PC-9 (cell line): ENCODE data around the gene TCL1B. TPM values are rescaled to one million over a fixed set of nuclear protein-coding genes. Genes with fewer than 3 reads are reported as not detected.

Experiments
- BruUV-seq: library from RNA; stranded (reverse); fragments of 400-500 nt; replicated peaks from 2 replicates; lab custom pipeline; 2021; lab: Mats Ljungman, UMichigan
- CTCF ChIA-PET: fragments of 300-600 bp; sonication (Branson Sonifier 250); formaldehyde crosslinking; loops from one replicate; lab custom pipeline; 2022; ENCODE audit warnings: antibody characterized with exemption; lab: Charles Lee
- POLR2A ChIA-PET: fragments of 300-600 bp; sonication (Branson Sonifier 250); formaldehyde crosslinking; loops from one replicate; lab custom pipeline; 2022; ENCODE audit warnings: antibody characterized with exemption; ENCODE audit not compliant: unreplicated experiment; lab: Charles Lee
- DNase-seq, 2 experiments: peaks; one replicate each; pipeline versions ENCODE4 v3.0.0 to v3.0.0-alpha.2; 2015 to 2022; ENCODE audit warnings: mixed read lengths in 1 of 2
- H2AFZ ChIP-seq: fragments of 200-600 bp; sonication (generic); 2 replicates; pipeline ENCODE4 v1.8.1; 2017; ENCODE audit warnings: antibody characterized with exemption
- H3F3A ChIP-seq: fragments of 200-600 bp; sonication (generic); 2 replicates; pipeline ENCODE4 v1.8.1; 2017; ENCODE audit warnings: antibody characterized with exemption, mild to moderate bottlenecking, low read depth; ENCODE audit not compliant: insufficient read depth
- H3K27ac ChIP-seq: fragments of 200-600 bp; sonication (generic); 2 replicates; pipeline ENCODE4 v1.6.1; 2016; ENCODE audit warnings: mixed run types
- H3K27me3 ChIP-seq: fragments of 200-600 bp; sonication (generic); 2 replicates; pipeline ENCODE4 v1.6.1; 2016; ENCODE audit warnings: low read depth, mixed run types; ENCODE audit not compliant: insufficient read depth
- H3K36me3 ChIP-seq: fragments of 200-600 bp; sonication (generic); 2 replicates; pipeline ENCODE4 v1.6.1; 2016; ENCODE audit warnings: low read depth, mixed run types
- H3K4me1 ChIP-seq: fragments of 200-600 bp; sonication (generic); replicated peaks from 2 replicates; pipeline ENCODE4 v1.6.1; 2016; ENCODE audit warnings: mixed run types; ENCODE audit not compliant: insufficient read depth
- H3K4me2 ChIP-seq: fragments of 200-600 bp; sonication (generic); 2 replicates; pipeline ENCODE4 v1.6.1; 2017; ENCODE audit warnings: mixed run types
- H3K4me3 ChIP-seq: fragments of 200-600 bp; sonication (generic); 2 replicates; pipeline ENCODE4 v1.6.1; 2016; ENCODE audit warnings: mixed run types
- H3K79me2 ChIP-seq: fragments of 200-600 bp; sonication (generic); 2 replicates; pipeline ENCODE4 v1.6.1; 2017; ENCODE audit warnings: low read depth, mixed run types
- H3K9me2 ChIP-seq: fragments of 200-600 bp; sonication (generic); 2 replicates; pipeline ENCODE4 v1.8.1; 2017; ENCODE audit warnings: mild to moderate bottlenecking; ENCODE audit not compliant: insufficient read depth
- H3K9me3 ChIP-seq: fragments of 200-600 bp; sonication (generic); 2 replicates; pipeline ENCODE4 v1.8.1; 2016; ENCODE audit warnings: low read depth; ENCODE audit not compliant: insufficient read depth
- H4K20me1 ChIP-seq: fragments of 200-600 bp; sonication (generic); 2 replicates; pipeline ENCODE4 v1.8.1; 2017; ENCODE audit not compliant: insufficient read depth
- EZH2 ChIP-seq: fragments of 200-600 bp; sonication (generic); IDR thresholded peaks from 2 replicates; pipeline ENCODE4 v1.8.0; 2017; ENCODE audit warnings: antibody characterized with exemption, low read depth
- intact Hi-C: fragments of 100-400 bp; cut with micrococcal nuclease; formaldehyde crosslinking; loops from one replicate; pipeline ENCODE4 v1.10.0; 2022; ENCODE audit not compliant: unreplicated experiment
- total RNA-seq: library from RNA; stranded (reverse); gene quantifications from 2 replicates; pipeline ENCODE4 v1.2.3, GENCODE V29; 2021
- TF ChIP-seq, protein P1 (sequence below): fragments of 200-600 bp; sonication (generic); conservative IDR thresholded peaks from 2 replicates; pipeline ENCODE4 v1.6.1; 2017; ENCODE audit warnings: mixed run types, antibody characterized with exemption, mild to moderate bottlenecking, moderate library complexity

Gene TCL1B
- total RNA-seq, 1 experiment from 2014 or later: not detected

DNA sequence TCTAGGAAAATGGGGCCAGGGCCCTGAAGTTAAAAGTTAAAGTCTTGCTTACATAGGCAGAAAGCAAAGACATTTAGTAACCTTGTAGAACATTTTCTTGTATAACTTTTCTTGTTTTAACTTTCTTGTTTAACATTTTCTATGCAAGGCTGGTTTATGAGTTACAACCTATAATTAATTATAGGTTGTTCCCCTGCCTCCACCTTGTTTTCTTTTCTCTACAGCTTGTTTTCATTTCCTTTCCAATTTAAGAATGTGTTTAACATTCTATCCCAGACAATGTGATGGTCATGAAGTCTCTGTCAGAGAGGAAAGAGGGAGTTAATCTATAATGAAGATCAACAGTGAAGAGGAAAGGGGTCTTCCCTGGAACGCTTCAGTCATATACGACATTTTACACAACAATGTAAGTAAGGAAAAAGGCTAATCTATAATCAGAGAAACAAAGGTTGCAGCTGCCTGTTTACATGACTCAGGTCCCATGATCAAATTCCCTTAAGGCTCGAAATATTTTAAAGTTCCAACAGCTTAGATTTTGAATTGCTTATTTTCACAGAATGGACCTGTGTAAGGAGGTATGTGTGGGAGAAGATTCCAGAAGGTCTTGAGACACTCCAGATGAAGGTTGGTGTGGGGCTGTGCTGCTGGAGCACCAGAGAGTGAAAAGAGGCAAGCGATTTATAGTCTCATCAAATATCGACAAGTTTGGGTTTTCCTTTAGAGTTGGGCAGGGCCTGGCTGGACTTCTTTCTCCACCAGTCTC is 34.2 kb upstream of the TCL1B start:
- Histone ChIP-seq H3K79me2 (no peaks in the 10 kb centered on the region), H3K4me2 (no peak overlapping the region), H3F3A (no peaks in the 10 kb centered on the region), H3K36me3 (no peaks in the 10 kb centered on the region), H3K9me3 (no peaks in the 10 kb centered on the region), H3K4me1 (no peaks in the 10 kb centered on the region), H3K9me2 (no peaks in the 10 kb centered on the region), H3K4me3 (no peak overlapping the region), H3K27me3 (no peaks in the 10 kb centered on the region), H3K27ac (no peak overlapping the region), H4K20me1 (no peaks in the 10 kb centered on the region), H2AFZ (no peak overlapping the region)
- DNase-seq: no peak
- POLR2A ChIA-PET: no interaction called here
- CTCF ChIA-PET: no interaction called here
- BruUV-seq: no TSS peak
- intact Hi-C loops: no loop called here
- TF ChIP-seq, protein P1, sequence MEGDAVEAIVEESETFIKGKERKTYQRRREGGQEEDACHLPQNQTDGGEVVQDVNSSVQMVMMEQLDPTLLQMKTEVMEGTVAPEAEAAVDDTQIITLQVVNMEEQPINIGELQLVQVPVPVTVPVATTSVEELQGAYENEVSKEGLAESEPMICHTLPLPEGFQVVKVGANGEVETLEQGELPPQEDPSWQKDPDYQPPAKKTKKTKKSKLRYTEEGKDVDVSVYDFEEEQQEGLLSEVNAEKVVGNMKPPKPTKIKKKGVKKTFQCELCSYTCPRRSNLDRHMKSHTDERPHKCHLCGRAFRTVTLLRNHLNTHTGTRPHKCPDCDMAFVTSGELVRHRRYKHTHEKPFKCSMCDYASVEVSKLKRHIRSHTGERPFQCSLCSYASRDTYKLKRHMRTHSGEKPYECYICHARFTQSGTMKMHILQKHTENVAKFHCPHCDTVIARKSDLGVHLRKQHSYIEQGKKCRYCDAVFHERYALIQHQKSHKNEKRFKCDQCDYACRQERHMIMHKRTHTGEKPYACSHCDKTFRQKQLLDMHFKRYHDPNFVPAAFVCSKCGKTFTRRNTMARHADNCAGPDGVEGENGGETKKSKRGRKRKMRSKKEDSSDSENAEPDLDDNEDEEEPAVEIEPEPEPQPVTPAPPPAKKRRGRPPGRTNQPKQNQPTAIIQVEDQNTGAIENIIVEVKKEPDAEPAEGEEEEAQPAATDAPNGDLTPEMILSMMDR: no peak
- no peak for TF ChIP-seq EZH2

DNA sequence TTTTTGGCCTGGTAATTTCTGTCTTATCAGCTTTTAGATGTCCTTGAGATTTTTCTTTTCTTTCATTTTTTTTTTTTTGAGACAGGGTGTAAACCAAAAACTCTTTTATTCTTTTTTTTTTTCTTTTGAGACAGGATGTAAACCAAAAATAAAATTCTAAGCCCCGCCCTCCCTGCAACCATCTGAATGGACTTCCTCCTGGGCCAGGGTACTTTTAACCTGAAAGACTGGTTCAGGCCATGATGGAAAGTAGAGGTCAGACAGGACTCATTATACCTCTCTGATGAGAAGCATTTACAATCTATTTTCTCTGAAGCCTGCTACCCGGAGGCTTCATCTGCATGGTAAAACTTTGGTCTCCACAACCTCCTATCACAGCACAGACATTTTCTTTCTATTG is 33.5 kb upstream of the TCL1B start:
- no peak for DNase-seq
- H4K20me1 ChIP-seq: no peaks in the 10 kb centered on the region
- no peaks in the 10 kb centered on the region for H3F3A ChIP-seq
- no peak overlapping the region for H3K4me2 ChIP-seq
- no peaks in the 10 kb centered on the region for H3K36me3 ChIP-seq
- H3K4me1 ChIP-seq: no peaks in the 10 kb centered on the region
- no peak overlapping the region for H3K27ac ChIP-seq
- ChIA-PET POLR2A (no interaction called here), CTCF (no interaction called here)
- H3K9me3 ChIP-seq: no peaks in the 10 kb centered on the region
- no peak for TF ChIP-seq EZH2
- TF ChIP-seq, protein P1: no peak
- no peaks in the 10 kb centered on the region for H3K9me2 ChIP-seq
- no peak overlapping the region for H2AFZ ChIP-seq
- no peak overlapping the region for H3K4me3 ChIP-seq
- H3K79me2 ChIP-seq: no peaks in the 10 kb centered on the region
- H3K27me3 ChIP-seq: no peaks in the 10 kb centered on the region
- intact Hi-C loops: no loop called here
- BruUV-seq: no TSS peak

DNA sequence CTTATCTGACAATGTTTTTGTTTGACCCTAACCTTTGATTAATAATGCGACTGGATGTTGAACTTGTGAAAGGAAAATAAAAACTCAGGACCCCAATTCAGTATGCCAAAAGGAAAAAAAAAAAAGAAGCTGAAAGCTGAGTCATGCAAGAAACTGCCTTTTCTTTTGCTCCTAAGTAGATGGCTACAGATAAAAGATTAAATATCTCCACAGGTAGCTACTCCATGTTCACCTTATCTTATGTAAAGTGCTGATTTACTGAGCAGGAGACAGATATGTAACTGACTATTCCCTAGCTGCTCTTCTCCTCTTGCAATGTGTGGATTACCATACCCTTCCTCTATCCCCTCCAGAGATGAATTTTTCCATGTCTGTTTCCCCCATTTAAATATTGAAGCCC is 30.8 kb upstream of the TCL1B start:
- Histone ChIP-seq H4K20me1 (no peaks in the 10 kb centered on the region), H3K4me1 (no peaks in the 10 kb centered on the region), H3K9me2 (no peaks in the 10 kb centered on the region), H3K36me3 (no peaks in the 10 kb centered on the region), H2AFZ (no peak overlapping the region), H3K79me2 (no peaks in the 10 kb centered on the region), H3K4me2 (no peak overlapping the region), H3K27me3 (0 out of 2 replicates have a peak, but pooled peaks cover 7% of the 10 kb centered on the region), H3K27ac (no peak overlapping the region), H3K9me3 (no peaks in the 10 kb centered on the region), H3K4me3 (no peak overlapping the region), H3F3A (no peaks in the 10 kb centered on the region)
- intact Hi-C loops: no loop called here
- no TSS peak for BruUV-seq
- CTCF ChIA-PET: interaction anchor here (0.7 kb wide), 1 partner anchor 27 kb away, joined by 4 read pairs; no protein-coding TSS in a partner anchor
- TF ChIP-seq, protein P1: no peak
- TF ChIP-seq EZH2: no peak
- DNase-seq: no peak
- POLR2A ChIA-PET: no interaction called here
